Neural progenitor cell (in vitro differentiated cells): Measurements from ENCODE around the gene C15orf61. TPM values are rescaled to one million over a fixed set of nuclear protein-coding genes. Genes with fewer than 3 reads are reported as not detected.

Source experiments
- DNase-seq: peaks from one replicate; pipeline ENCODE4 v3.0.0-alpha.2; 2016; ENCODE audit warnings: low spot score
- H2AFZ ChIP-seq: fragments of 200-600 bp; sonication (generic); replicated peaks from 2 replicates; pipeline ENCODE4 v1.6.1; 2016; ENCODE audit warnings: antibody characterized with exemption
- H3F3A ChIP-seq: fragments of 200-600 bp; sonication (generic); 2 replicates; pipeline ENCODE4 v1.6.1; 2016; ENCODE audit warnings: antibody characterized with exemption, low read depth
- H3K27ac ChIP-seq: fragments of 200-600 bp; sonication (generic); 2 replicates; pipeline ENCODE4 v1.5.1; 2016; ENCODE audit warnings: mild to moderate bottlenecking
- H3K27me3 ChIP-seq: fragments of 200-600 bp; sonication (generic); 2 replicates; pipeline ENCODE4 v1.6.1; 2016; ENCODE audit warnings: mild to moderate bottlenecking, moderate library complexity
- H3K36me3 ChIP-seq: fragments of 200-600 bp; sonication (generic); 2 replicates; pipeline ENCODE4 v1.5.1; 2016
- H3K4me1 ChIP-seq: fragments of 200-600 bp; sonication (generic); 2 replicates; pipeline ENCODE4 v1.6.1; 2016; ENCODE audit warnings: mixed run types
- H3K4me2 ChIP-seq: fragments of 200-600 bp; sonication (generic); 2 replicates; pipeline ENCODE4 v1.6.1; 2016
- H3K4me3 ChIP-seq: fragments of 200-600 bp; sonication (generic); 2 replicates; pipeline ENCODE4 v1.5.1; 2016
- H3K79me2 ChIP-seq: fragments of 200-600 bp; sonication (generic); 2 replicates; pipeline ENCODE4 v1.6.1; 2016; ENCODE audit warnings: low read depth
- H3K9ac ChIP-seq: fragments of 200-600 bp; sonication (generic); 2 replicates; pipeline ENCODE4 v1.6.1; 2016
- H3K9me3 ChIP-seq: fragments of 200-600 bp; sonication (generic); 2 replicates; pipeline ENCODE4 v1.5.1; 2016; ENCODE audit warnings: low read depth
- H4K20me1 ChIP-seq: fragments of 200-600 bp; sonication (generic); 2 replicates; pipeline ENCODE4 v1.6.1; 2016; ENCODE audit warnings: low read depth
- H3K27ac Mint-ChIP-seq: 3 replicates; pipeline ENCODE4 v1.8.0; 2021; ENCODE audit warnings: mixed read lengths
- H3K27me3 Mint-ChIP-seq: 2 replicates; pipeline ENCODE4 v1.8.0; 2022; ENCODE audit warnings: low read depth, mild to moderate bottlenecking, inconsistent platforms, moderate library complexity, mixed read lengths; ENCODE audit not compliant: insufficient read depth
- H3K36me3 Mint-ChIP-seq: 3 replicates; pipeline ENCODE4 v1.8.0; 2021; ENCODE audit warnings: mixed read lengths
- H3K4me1 Mint-ChIP-seq: 3 replicates; pipeline ENCODE4 v1.8.0; 2021; ENCODE audit warnings: mixed read lengths
- H3K4me3 Mint-ChIP-seq: 3 replicates; pipeline ENCODE4 v1.8.0; 2021; ENCODE audit warnings: mild to moderate bottlenecking, moderate library complexity, mixed read lengths
- H3K9me3 Mint-ChIP-seq: 3 replicates; pipeline ENCODE4 v1.8.0; 2020; ENCODE audit warnings: mixed read lengths
- CTCF ChIP-seq: fragments of 200-600 bp; sonication (generic); IDR thresholded peaks from 2 replicates; pipeline ENCODE4 v1.5.1; 2017; ENCODE audit warnings: antibody characterized with exemption, mild to moderate bottlenecking
- EZH2 ChIP-seq: fragments of 200-600 bp; sonication (generic); IDR thresholded peaks from 2 replicates; pipeline ENCODE4 v1.6.1; 2017; ENCODE audit warnings: antibody characterized with exemption, mild to moderate bottlenecking, moderate library complexity
- EZH2phosphoT487 ChIP-seq: fragments of 200-600 bp; sonication (generic); IDR thresholded peaks from 2 replicates; pipeline ENCODE4 v1.6.1; 2017; ENCODE audit warnings: antibody characterized with exemption
- total RNA-seq: library from RNA; depleted of rRNA; stranded (reverse); fragments of >200 nt; gene quantifications from 2 replicates; pipeline ENCODE4 v1.2.3, GENCODE V29; 2015; ENCODE audit warnings: low replicate concordance

The C15orf61 gene
- total RNA-seq, 1 donor from 2014 or later = 3.5 TPM

- peaks cover 8% of the 10 kb centered on the region for H4K20me1 ChIP-seq
- no peaks in the 10 kb centered on the region for H3K9me3 ChIP-seq
- TF ChIP-seq EZH2 = no peak
- TF ChIP-seq EZH2phosphoT487 = no peak
- TF ChIP-seq CTCF = no peak
- DNase-seq = no peak
- H3K36me3 ChIP-seq = peaks cover 4% of the 10 kb centered on the region
- no peaks in the 10 kb centered on the region for H3K27me3 ChIP-seq
- no peaks in the 10 kb centered on the region for H3K27me3 Mint-ChIP-seq
- peaks cover 7% of the 10 kb centered on the region for H3K36me3 Mint-ChIP-seq
- no peak overlapping the region for H3K4me3 Mint-ChIP-seq
- peak overlapping the region; percentile 72 for H3K4me2 ChIP-seq
- peaks cover 24% of the 10 kb centered on the region for H3F3A ChIP-seq
- peak overlapping the region; percentile 17 for H3K27ac ChIP-seq
- H2AFZ ChIP-seq = no peak overlapping the region
- H3K4me1 ChIP-seq = peaks cover 41% of the 10 kb centered on the region
- H3K9me3 Mint-ChIP-seq = no peaks in the 10 kb centered on the region
- H3K79me2 ChIP-seq = peaks cover 48% of the 10 kb centered on the region
- H3K4me3 ChIP-seq = no peak overlapping the region
- peaks cover 49% of the 10 kb centered on the region for H3K4me1 Mint-ChIP-seq
- H3K9ac ChIP-seq = no peak overlapping the region
- H3K27ac Mint-ChIP-seq = peak overlapping the region; percentile 62
Measured at GRCh38 chr15:67547836-67548235, 26.9 kb downstream of the C15orf61 start.

GRCh38 chr15:67548236-67548852 is 27.4 kb downstream of the C15orf61 start:
- no peaks in the 10 kb centered on the region for H3K27me3 ChIP-seq
- peaks cover 8% of the 10 kb centered on the region for H4K20me1 ChIP-seq
- no peak overlapping the region for H3K4me3 ChIP-seq
- no peak overlapping the region for H3K9ac ChIP-seq
- peak overlapping the region; percentile 93 for H3K27ac Mint-ChIP-seq
- H3K9me3 Mint-ChIP-seq = no peaks in the 10 kb centered on the region
- H3K4me3 Mint-ChIP-seq = peak overlapping the region; percentile 75
- peaks cover 43% of the 10 kb centered on the region for H3K79me2 ChIP-seq
- H3F3A ChIP-seq = peaks cover 24% of the 10 kb centered on the region
- peaks cover 4% of the 10 kb centered on the region for H3K36me3 ChIP-seq
- no peak for DNase-seq
- H2AFZ ChIP-seq = no peak overlapping the region
- peak overlapping the region; percentile 72 for H3K4me2 ChIP-seq
- H3K4me1 ChIP-seq = peaks cover 39% of the 10 kb centered on the region
- H3K36me3 Mint-ChIP-seq = peaks cover 7% of the 10 kb centered on the region
- H3K4me1 Mint-ChIP-seq = peaks cover 47% of the 10 kb centered on the region
- TF ChIP-seq EZH2 (no peak), CTCF (no peak), EZH2phosphoT487 (no peak)
- H3K27ac ChIP-seq = peak overlapping the region; percentile 17
- no peaks in the 10 kb centered on the region for H3K27me3 Mint-ChIP-seq
- no peaks in the 10 kb centered on the region for H3K9me3 ChIP-seq

DNA sequence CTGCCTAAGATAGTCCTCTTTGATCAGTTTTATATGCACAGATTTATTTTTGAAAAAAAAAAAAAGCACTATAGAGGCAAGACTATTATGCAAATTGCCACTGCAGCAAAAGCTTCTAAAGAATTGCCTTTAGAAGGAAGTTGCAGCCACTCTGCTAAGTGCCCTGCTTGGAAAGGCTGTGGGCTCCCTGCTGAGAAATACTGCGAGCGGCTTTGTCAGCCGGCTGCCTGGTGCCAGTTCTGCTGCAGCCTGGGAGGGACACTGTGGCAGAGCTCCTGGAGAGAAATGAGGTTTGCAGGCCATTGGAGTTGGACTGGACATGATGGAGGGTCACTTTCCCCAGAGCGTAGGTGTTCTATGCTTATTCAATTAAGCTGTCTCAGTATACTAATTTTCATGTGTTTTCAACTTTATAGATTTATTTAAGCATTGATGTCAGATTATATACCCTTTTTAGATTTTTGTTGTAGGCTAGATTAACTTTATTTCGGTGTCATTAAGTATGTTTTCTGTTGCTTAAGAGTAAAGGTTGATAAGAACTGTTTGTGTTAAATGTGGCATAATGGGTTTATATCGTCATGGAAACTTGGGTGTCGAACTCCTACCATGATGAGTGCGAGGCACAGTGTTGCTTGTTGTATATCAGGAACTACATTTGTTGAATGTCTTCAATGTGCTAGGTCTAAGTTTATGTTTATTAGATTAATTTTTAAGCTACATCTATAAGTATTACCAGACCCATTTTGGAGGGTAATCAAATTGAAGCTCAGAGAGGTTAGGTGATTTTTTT is 28.1 kb downstream of the C15orf61 start:
- Histone ChIP-seq H3F3A (peaks cover 24% of the 10 kb centered on the region), H3K4me3 (peak overlapping the region; percentile 18), H3K4me1 (peaks cover 33% of the 10 kb centered on the region), H3K9ac (no peak overlapping the region), H3K27ac (peak overlapping the region; percentile 17), H3K9me3 (no peaks in the 10 kb centered on the region), H3K36me3 (peaks cover 4% of the 10 kb centered on the region), H3K27me3 (no peaks in the 10 kb centered on the region), H4K20me1 (peaks cover 5% of the 10 kb centered on the region), H3K79me2 (peaks cover 36% of the 10 kb centered on the region), H3K4me2 (peak overlapping the region; percentile 72), H2AFZ (no peak overlapping the region)
- H3K27ac Mint-ChIP-seq = peak overlapping the region; percentile 93
- no peaks in the 10 kb centered on the region for H3K27me3 Mint-ChIP-seq
- peak overlapping the region; percentile 75 for H3K4me3 Mint-ChIP-seq
- DNase-seq = peak; percentile 93
- TF ChIP-seq EZH2phosphoT487 (no peak), EZH2 (no peak), CTCF (no peak)
- H3K4me1 Mint-ChIP-seq = peaks cover 40% of the 10 kb centered on the region
- peaks cover 7% of the 10 kb centered on the region for H3K36me3 Mint-ChIP-seq
- no peaks in the 10 kb centered on the region for H3K9me3 Mint-ChIP-seq
